ENCODE results near the gene MAN2B2.

Gene MAN2B2

GRCh38 chr4:6595897-6596537 lies 21.0 kb downstream of the MAN2B2 start:
- DNase-seq (ENCODE audit: low read depth) = no peak

- DNase-seq (ENCODE audit: low read depth) = no peak
These were observed 22.0 kb downstream of the MAN2B2 start for GRCh38 chr4:6596948-6597347.

- no peak for DNase-seq (ENCODE audit: low read depth)
These were observed 23.1 kb downstream of the MAN2B2 start for GRCh38 chr4:6598127-6598526.

- DNase-seq (ENCODE audit: low read depth) = no peak
These were observed 23.7 kb downstream of the MAN2B2 start for GRCh38 chr4:6598641-6599040.

- no peak for DNase-seq (ENCODE audit: low read depth)
These were observed 26.8 kb downstream of the MAN2B2 start for GRCh38 chr4:6601661-6602250.

GRCh38 chr4:6602289-6602688 lies 27.3 kb downstream of the MAN2B2 start:
- no peak for DNase-seq (ENCODE audit: low read depth)

GRCh38 chr4:6603128-6603527 lies 28.1 kb downstream of the MAN2B2 start:
- DNase-seq (ENCODE audit: low read depth) = no peak

- no peak for DNase-seq (ENCODE audit: low read depth)
These were observed 30.1 kb downstream of the MAN2B2 start for GRCh38 chr4:6605114-6605513.

- no peak for DNase-seq (ENCODE audit: low read depth)
These were observed 30.6 kb downstream of the MAN2B2 start for GRCh38 chr4:6605605-6606004.

GRCh38 chr4:6606465-6607235 lies 31.7 kb downstream of the MAN2B2 start:
- no peak for DNase-seq (ENCODE audit: low read depth)

GRCh38 chr4:6607368-6608055 lies 32.5 kb downstream of the MAN2B2 start:
- DNase-seq (ENCODE audit: low read depth) = no peak

GRCh38 chr4:6608758-6609414 lies 33.9 kb downstream of the MAN2B2 start:
- DNase-seq (ENCODE audit: low read depth) = no peak

GRCh38 chr4:6609415-6610079 lies 34.6 kb downstream of the MAN2B2 start:
- no peak for DNase-seq (ENCODE audit: low read depth)

- DNase-seq (ENCODE audit: low read depth) = no peak
These were observed 36.0 kb downstream of the MAN2B2 start for GRCh38 chr4:6610856-6611430.

- no peak for DNase-seq (ENCODE audit: low read depth)
These were observed 38.1 kb downstream of the MAN2B2 start for GRCh38 chr4:6612961-6613675.

- no peak for DNase-seq (ENCODE audit: low read depth)
These were observed 39.0 kb downstream of the MAN2B2 start for GRCh38 chr4:6613676-6614651.

- no peak for DNase-seq (ENCODE audit: low read depth)
These were observed 39.8 kb downstream of the MAN2B2 start for GRCh38 chr4:6614701-6615230.

- DNase-seq (ENCODE audit: low read depth) = no peak
These were observed 41.4 kb downstream of the MAN2B2 start for GRCh38 chr4:6616087-6616995.
